ENCODE measurements around the gene CSNK1E.

Gene CSNK1E

DNA sequence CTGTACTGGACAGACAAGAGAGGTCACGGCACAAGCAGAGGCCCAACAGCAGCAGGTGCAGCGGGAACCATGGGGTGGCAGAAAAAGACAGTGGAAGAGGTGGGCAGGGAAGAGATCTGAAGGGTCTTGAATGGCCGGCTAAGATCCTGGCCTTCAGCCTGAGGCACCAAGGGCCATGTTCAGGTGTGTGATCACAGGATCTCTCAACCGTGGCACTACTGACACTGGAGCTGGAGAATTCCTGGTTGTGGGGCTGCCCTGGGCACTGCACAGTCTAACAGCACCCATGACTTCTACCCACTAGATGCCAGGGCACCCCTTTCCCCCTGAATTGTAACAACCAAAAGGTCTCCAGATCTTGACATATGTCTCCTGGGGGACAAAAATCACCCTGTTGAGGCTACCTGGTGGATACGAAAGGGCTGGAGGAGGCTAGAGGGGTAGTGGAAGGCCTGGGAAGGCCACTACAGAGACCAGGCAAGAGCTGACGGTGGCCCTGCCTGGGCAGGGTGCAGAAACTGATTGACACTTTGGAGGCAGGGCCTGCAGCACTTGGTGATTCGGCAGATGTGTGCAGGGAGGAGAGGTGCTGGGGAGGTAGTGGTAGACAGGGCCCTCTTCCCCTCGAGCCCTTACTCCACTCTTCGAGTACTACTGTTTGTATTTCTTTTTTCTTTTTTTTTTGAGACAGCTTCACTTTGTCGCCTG lies 8.3 kb downstream of the CSNK1E start:
- no peak for DNase-seq (ENCODE audit: low read depth, low spot score)

DNA sequence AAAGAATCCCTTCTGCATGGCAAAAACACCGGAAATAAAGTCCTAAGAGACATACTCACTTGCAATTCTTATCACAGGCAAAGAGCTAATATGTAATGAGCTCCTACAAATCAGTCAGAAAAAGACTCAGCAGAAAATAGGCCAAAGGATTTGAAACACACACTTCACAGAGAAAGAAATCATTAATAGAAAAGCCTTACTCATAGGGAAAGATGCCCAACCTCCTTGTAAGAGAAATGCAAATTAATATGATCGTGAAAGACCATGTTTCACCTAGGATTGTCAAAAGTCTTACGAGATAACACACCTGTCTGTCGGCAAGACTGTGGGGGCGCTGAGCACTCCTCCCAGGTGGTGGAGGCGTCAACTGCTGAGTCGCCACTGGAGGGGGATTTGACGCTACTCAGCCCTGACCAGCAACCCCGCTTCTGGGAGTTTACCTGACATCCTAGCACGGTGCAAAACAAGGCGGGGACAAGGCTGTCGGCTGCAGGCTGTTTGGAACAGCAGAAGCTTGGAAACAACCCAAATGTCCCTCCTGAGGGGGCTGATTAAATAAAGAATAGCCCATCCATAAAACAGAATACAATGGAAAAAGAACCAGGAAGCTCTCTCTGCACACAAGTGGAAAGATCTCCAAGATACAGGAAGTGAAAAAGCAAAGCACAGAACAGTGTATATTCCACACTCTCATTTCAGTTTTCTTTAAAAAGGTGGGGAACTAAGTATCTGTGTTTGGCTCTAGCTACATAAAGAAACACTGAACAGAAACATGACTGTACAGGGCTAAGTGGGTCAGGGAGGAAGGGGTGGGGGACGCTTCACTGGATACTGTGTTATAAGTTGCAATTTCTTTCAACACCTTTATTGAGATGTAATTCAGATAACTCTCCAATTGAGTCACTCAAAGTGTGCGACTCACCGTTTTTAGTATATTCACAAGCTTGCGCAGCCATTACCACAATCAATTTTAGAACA lies 11.5 kb downstream of the CSNK1E start:
- no peak for DNase-seq (ENCODE audit: low read depth, low spot score)

DNA sequence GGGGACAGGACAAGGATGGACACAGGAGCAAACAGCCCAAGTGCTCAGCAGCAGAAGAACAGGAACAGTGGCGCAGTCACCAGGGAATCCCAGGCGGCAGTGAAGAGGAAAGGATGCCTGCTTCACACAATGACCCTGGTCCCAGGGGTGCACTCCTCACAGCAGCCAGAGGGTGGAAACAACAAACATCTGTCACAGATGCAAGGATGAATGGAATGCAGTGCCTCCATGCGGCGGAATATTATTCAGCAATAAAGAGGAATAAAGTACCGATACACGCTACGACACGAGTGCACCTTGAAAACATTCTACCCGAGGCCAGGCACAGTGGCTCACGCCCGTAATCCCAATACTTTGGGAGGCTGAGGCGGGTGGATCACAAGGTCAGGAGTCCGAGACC lies 12.7 kb downstream of the CSNK1E start:
- DNase-seq (ENCODE audit: low read depth, low spot score), result no peak

DNA sequence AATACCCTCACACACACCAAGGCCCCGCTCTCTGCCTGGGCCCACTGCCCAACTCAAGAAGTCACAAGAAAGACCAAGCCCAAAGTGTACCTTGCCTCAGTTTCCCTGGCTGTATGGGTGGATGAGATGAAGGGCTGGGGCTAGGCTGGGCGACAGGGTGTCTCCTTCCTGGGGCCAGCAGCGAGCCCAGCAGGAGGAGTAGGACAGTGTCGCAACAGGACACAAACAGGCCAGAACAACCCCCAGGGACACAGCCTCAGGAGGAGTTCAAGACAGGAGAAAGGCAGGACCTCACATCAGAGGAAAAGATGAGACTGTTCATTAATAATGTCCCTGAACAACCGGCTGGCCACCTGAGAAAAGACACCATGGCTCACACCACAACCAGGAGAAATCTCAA lies 13.3 kb downstream of the CSNK1E start:
- DNase-seq (ENCODE audit: low read depth, low spot score), result no peak

DNA sequence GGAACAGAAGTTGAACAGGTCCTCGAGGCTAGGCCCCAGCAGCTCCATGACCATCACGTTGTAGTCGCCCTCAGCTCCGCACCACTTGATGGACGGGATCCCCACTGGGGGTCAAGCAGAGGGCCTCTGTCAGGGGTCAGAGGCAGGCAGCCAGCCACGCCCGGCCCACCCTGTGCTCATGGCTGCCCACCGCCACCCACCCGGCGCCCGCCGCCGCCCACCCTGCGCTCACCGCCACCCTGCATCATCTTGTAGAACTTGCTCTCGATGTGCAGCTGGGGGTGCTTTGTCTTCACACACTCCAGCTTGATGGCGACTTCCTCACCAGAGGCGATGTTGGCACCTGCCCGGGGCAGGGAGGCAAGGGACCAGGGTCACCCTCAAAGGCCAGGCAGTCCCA lies 14.3 kb downstream of the CSNK1E start:
- no peak for DNase-seq (ENCODE audit: low read depth, low spot score)

DNA sequence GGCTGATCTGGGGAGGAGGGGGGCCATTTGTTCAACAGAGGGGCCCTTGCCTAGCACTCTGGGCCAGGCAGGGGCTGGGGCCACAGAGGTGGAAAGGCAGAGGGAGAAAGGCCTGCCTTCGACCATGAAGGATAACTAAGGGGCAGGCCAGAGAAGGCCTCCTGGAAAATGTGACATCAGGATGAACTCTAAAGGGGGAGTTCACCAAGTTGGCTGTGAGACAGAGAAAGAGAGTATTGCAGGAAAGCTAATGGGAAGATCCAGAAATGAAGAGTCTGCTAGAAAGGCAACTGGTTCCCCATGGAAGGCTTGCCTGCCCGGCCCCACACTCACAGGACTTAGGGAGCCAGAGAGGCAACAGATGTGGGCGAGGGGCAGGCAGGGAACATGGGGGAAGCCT lies 16.3 kb downstream of the CSNK1E start:
- no peak for DNase-seq (ENCODE audit: low read depth, low spot score)

DNA sequence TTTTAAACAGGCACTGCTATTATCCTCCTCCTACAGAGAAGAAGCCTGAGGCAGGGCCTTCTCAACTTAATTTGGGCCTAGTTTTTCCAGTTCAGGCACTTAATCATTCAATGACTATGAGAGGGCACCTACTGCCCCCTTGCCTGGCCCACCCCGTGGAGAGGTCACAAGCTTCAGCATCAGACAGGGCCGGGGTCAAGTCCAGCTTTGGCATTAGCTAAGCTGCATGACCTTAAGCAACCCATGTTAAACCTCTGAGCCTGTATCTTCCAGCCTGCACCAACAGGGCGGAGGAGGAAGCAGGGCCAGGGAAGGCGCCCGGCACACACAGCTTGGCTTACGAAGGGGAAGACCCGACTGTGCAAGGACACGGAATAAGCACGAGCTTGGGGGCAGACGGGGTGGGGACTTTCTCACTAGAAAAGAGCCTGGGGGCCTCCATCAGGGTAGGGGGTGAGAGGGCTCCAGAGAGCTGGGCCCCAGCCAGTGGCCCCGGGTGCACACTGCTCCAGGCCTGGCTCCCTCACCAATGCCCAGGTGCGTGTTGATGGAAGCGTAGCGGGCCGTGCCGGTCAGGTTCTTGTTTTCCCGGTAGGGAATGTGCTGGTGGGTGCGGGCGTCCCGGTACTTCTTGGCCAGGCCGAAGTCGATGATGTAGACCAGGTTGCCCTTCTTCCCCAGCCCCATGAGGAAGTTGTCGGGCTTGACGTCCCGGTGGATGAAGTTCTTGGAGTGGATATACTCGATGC lies 16.9 kb downstream of the CSNK1E start:
- DNase-seq (ENCODE audit: low read depth, low spot score), result no peak

DNA sequence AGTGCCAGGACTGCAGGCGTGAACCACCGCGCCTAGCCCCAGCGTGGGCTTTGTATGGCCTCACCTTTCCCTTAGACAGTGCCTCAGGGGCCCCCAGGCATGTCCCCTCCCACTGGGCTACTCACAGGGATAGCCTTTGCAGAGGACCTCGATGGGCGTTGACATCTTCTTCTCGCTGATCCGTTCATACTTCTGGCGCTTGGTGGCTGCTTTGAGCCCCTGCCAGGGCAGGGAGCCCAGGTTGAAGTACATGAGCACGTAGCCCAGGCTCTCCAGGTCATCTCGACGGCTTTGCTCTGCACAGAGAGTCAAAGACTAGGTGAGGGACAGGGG lies 17.5 kb downstream of the CSNK1E start:
- DNase-seq (ENCODE audit: low read depth, low spot score), result no peak

DNA sequence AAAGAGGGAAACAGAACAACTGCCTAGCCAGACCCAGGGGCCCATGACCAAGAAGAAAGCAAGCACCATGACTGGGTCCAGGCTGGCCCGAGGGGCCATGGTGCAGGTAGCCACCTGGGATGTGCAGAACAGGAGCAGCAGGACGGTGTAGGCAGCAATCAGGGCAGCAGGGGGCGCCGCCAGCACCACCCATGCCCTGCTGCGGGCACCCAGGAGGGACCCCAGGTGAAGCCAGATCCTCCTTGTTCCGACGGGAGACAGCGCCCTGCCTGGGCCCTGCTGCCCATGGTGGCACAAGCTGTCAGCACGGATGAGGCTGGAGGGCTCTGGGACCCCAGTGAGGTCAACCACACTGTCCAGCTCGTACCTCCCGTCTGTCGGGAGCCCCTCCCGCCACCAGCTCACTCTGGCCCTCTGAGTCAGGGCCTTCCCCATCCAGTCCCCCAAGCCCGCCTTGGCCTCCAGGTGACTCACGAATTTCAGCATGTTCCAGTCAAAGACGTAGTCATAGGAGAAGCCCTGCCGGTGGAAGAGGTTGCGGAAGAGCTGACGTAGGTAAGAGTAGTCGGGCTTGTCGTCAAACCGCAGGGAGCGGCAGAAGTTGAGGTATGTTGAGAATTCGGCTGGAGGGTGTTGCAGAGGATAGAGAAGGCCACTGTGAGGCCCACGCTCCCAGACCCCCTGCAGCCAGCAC lies 18.8 kb downstream of the CSNK1E start:
- DNase-seq (ENCODE audit: low read depth, low spot score), result no peak

DNA sequence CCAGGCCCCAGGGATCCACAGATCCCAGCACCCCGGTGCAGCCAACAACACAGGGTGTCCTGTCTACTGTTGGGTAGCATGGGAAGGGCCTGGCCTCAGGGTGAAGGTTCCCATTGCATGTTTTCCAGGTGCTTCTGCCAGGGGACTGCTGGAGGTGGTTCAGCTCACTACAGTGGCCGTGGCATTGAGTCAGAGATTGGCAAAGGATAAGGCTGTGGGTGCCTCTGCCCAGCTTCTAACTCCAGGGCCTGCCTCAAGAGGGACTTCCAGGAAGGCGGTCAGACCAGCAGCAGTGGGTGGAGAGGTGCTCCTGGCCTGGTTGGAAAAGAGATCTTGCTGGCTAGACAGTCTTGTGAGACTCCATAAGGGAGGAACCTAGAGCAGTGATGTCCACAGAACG lies 20.9 kb downstream of the CSNK1E start:
- no peak for DNase-seq (ENCODE audit: low read depth, low spot score)

DNA sequence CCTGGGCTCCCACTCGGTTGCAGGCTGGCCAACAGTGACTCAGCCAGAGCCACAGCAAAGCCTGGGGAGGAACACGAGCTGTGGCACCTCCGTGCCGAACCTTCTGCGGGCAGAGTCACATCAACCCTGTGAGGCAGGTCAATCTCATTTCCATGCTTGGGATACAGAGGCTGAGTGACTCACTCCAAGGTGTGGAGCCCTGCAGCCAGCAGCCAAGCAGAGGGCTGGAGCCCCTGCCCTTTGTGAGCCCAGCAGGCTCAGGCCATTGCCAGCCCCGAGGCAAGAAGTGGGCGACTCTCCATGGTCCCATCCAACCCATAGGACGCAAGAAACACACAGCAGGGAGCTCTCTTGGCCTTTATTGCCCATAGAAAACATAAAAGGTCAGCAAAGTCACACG lies 21.4 kb downstream of the CSNK1E start:
- no peak for DNase-seq (ENCODE audit: low read depth, low spot score)

DNA sequence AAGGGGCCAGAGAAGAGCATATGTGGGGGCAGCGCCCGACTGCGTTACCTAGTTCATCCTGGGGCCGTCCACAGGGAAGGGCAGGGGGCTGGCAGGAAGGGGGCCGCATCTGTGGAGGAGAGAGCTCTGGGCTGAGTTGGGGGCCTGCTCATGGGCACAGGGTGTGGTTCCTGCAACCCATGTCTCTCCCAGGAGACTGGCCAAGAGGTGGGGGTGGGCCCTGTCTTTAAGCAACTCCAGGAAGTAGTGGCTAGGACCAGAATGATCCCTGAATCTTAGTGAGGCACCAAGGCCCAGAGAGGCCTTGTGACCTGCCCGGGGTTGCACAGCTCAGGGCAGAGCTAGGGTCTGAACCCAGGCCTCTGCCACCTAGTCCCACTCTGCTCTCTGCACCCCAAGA lies 21.9 kb downstream of the CSNK1E start:
- no peak for DNase-seq (ENCODE audit: low read depth, low spot score)

DNA sequence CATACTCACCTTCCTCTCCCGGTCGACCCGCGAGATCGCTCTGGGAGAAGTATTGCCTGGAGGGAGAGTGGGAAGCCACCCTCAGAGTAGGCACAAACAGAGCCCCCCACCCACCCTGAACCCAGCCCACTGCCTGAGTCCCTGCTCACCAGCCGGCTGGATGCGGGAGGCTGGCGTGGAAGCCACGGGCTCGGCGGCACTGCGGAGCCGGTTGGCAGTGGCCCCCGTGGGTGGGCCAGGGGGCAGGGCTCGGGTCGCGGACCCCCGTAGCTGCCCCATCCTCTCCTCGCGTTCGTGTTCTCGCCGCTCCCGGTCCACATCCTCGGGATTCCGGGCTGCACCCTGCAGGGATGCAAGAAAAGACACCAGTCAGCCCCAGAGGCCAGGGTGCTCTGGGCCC lies 23.0 kb downstream of the CSNK1E start:
- DNase-seq (ENCODE audit: low read depth, low spot score), result no peak

DNA sequence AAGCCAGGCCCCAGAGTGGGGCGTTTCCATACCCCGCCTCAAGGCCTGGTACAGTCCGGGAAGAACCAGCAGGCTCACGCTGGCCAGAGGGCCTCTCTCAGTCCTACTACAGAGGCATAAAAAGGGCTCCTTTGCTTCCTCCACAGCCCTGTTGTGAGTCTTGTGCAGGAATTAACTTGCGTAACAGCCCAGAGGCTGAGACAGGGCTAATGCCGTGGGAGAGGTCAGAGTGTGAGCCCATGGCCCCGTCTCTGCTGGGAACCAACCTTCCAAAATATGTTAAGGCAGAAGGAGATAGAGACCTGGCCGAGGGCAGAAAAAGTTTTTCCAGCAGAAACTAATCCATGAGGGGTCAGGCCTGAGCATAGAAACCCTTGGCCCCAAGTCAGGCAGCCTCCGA lies 24.5 kb downstream of the CSNK1E start:
- DNase-seq (ENCODE audit: low read depth, low spot score), result no peak

DNA sequence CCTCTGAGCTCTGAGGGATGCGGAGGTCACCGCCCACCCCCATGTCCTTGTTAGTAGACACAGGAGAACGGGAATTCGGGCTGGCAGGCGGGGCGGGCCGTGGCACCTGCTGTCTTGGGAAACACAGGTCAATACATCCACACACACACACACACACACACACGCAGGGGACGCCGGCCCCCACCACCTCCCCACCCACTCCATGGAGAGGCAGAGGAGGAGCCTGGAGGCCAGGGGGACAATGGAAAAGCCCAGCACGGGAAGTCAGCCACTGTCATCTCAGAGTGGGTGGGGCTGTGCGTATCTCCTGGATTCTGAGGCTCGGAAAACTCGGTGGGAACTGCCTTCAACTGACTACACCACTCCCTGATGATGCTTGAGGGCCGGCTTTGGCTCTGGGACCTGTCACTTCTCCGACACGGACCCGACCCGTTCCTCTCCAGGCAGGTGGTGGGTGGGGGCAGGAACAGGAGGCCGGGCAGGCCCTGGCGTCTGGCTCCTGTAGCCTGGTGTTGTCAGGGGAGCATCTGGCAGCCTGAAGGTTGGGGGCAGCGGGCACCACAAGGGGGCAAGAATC lies 25.9 kb downstream of the CSNK1E start:
- no peak for DNase-seq (ENCODE audit: low read depth, low spot score)

DNA sequence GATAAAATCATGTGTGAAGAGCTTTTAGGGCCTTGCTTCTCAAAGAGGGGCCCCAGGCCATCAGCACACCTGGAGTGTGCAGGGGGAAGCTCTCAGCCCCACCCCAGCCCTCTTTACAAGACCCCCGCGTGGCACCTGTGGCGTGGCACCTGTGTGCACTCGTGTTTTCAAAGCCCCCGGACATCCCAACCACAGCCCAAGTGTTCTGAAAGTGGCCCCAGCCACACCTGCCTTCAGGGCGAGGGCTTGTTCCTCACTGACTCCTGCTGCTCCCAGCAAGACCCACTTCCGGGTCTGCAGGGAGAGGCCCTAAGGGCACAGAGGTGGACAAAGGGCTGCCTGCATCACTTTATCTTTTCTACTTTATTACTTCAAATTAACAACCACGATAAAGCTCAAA lies 26.9 kb downstream of the CSNK1E start:
- no peak for DNase-seq (ENCODE audit: low read depth, low spot score)

DNA sequence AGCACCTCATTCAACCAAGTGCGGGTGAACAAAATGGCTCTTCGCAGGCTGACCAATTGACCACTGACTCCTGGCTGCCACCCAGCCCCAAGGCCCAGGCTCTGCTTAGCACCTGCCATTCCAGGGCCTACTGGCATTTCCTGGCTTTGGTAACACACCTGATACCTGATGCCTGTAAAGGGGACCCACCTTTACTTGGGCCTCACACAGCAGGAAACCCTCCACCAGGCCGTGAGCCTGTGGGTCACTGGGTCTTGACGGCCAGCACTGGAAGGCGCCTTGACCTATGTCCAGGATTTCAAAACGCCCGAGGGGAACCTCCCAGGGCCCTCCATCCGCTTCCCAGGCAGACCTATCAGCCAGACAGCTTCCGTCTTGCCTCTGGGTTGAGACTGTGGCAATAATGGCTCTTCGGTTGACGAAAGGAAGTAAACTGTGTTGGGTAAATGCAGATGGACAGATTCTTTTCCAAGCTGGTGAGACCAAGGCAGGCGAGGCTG lies 27.6 kb downstream of the CSNK1E start:
- no peak for DNase-seq (ENCODE audit: low read depth, low spot score)

DNA sequence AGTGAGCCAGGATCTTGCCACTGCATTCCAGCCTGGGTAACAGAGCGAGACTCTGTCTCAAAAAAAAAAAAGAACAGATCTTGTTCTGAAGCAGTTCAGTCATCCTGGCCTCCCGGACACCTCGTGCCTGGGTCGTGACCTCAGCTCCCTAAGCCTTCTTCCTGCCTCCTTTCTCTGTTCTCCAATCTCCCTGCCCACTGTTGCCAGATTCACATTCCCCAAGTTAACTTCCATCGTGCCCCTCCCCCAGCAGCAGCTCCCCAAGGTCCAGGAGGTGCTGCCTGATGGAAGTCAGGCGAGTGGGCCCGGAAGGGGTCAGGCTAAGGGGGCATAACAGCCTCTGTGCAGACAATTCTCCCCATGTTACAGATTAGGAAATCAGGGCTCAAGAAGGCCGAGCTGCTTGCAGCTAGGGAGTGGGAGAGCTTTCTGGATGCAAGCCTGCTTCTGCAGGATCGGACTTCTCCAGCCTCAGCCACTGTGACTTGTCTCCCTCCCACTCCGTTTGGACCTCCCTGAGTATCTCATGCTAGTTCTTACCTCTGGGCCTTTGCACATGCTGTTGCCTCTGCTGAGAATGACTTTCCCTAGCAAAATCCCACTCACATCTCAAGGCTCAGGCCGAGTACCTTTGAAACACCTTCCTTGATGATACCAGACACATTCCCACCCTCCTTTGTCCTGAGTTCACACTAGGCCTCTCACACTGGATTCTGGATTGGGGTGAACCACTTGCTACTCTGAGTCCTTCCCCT lies 30.1 kb downstream of the CSNK1E start:
- DNase-seq (ENCODE audit: low read depth, low spot score), result no peak

DNA sequence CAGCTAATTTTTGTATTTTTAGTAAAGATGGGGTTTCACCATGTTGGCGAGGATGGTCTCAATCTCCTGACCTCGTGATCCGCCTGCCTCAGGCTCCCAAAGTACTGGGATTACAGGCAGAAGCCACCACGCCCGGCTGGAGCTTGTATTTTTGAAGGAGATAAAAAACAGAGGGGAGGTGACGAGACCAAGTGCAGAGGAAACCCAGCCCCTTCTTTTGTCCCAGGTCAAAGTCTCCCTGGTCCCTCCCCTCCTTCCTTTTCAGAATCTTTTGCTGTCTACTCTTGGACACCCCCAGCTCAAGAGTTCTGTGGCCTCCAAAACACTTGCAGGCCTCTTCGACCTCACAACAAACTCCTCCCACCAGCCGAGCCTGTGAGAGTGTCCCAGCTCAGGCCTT lies 32.2 kb downstream of the CSNK1E start:
- DNase-seq (ENCODE audit: low read depth, low spot score), result no peak

DNA sequence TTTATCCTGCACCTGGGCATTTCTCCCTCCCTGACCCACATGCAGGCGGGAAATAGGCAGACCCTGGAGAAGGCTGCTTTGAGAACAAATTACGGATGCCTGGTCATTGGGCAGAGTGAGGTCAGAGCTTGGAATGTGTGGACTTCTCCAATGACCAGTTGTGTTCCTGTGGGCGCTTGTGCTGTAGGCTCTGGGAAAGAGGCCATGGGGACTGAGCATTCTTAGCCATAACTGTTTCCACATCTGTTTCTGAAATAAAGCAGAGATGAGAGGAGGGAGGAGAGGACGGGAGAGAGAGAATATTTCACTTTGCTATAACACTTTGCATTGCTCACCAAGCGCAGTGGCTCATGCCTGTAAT lies 33.2 kb downstream of the CSNK1E start:
- no peak for DNase-seq (ENCODE audit: low read depth, low spot score)

DNA sequence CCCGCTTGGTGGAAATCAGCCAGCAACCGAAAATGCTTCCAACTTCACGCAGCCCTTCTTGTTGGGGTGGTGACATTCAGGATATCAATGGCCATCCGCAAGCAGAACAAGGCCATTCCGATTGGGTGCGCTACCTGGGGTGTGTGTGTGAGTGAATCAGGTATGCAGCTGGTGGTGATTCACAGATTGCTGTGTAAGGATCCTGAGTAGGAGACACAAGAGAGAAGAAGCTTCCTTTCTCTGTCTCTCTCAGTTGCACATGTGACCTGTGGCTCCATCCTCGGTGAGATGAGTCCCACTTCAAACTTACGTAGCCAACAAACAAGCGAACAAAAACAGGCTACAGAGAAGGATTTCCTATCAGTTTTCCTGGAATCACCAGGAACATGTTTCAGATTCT lies 34.8 kb downstream of the CSNK1E start:
- DNase-seq (ENCODE audit: low read depth, low spot score), result no peak

All from activated CD4-positive, CD25-positive, alpha-beta regulatory T cell treated with anti-CD3 and anti-CD28 coated beads, Interleukin-2, amount 50 U/mL, for 16 hours (primary cell).